Epithelial cell of esophagus (primary cell): ENCODE data around the gene IQCE.
A peak's percentile ranks its signal among the peaks of the same experiment; 100 is the strongest.
"Not testable (repeated sequence)": the region's sequence is repeated elsewhere in the genome, so short reads cannot be mapped to it uniquely, and the experiment has no call there.

Source experiments
- DNase-seq: peaks from one replicate; pipeline ENCODE4 v3.0.0; 2010; ENCODE audit warnings: low read depth
- H3K4me3 ChIP-seq: 2 replicates; pipeline ENCODE4 v1.5.1; 2011; ENCODE audit warnings: mild to moderate bottlenecking, low read length, control low read depth
- TF ChIP-seq, protein P1 (sequence below): IDR thresholded peaks from 2 replicates; pipeline ENCODE4 v1.5.1; 2011; ENCODE audit warnings: low read depth, mild to moderate bottlenecking, low read length, control low read depth, inconsistent platforms; ENCODE audit not compliant: insufficient read depth; ENCODE audit errors: missing control alignments

The IQCE gene

DNA sequence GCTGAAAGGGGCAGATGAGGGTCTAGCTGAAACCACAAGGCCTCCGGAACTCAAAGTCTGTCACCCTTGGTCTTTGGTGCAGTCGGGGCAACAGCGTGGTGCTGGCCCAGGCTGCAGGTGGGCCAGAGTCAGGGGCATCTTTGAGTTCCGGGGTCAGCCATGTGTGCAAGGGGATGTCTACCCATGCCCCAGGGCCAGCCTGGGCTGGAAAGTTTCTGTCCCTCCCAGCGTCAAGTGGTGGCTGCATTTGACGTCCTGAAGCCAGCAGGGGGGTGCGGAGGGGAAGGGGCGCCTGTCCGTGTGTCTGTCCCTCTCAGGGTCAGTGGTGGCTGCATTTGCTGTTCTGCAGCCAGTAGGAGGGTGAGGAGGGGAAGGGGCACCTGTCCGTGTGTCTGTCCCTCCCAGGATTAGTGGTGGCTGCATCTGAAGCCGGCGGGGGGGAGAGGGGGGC is 4.1 kb upstream of the IQCE start:
- TF ChIP-seq, protein P1, sequence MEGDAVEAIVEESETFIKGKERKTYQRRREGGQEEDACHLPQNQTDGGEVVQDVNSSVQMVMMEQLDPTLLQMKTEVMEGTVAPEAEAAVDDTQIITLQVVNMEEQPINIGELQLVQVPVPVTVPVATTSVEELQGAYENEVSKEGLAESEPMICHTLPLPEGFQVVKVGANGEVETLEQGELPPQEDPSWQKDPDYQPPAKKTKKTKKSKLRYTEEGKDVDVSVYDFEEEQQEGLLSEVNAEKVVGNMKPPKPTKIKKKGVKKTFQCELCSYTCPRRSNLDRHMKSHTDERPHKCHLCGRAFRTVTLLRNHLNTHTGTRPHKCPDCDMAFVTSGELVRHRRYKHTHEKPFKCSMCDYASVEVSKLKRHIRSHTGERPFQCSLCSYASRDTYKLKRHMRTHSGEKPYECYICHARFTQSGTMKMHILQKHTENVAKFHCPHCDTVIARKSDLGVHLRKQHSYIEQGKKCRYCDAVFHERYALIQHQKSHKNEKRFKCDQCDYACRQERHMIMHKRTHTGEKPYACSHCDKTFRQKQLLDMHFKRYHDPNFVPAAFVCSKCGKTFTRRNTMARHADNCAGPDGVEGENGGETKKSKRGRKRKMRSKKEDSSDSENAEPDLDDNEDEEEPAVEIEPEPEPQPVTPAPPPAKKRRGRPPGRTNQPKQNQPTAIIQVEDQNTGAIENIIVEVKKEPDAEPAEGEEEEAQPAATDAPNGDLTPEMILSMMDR: no peak
- peak overlapping the region; percentile 73 for H3K4me3 ChIP-seq
- DNase-seq: no peak

DNA sequence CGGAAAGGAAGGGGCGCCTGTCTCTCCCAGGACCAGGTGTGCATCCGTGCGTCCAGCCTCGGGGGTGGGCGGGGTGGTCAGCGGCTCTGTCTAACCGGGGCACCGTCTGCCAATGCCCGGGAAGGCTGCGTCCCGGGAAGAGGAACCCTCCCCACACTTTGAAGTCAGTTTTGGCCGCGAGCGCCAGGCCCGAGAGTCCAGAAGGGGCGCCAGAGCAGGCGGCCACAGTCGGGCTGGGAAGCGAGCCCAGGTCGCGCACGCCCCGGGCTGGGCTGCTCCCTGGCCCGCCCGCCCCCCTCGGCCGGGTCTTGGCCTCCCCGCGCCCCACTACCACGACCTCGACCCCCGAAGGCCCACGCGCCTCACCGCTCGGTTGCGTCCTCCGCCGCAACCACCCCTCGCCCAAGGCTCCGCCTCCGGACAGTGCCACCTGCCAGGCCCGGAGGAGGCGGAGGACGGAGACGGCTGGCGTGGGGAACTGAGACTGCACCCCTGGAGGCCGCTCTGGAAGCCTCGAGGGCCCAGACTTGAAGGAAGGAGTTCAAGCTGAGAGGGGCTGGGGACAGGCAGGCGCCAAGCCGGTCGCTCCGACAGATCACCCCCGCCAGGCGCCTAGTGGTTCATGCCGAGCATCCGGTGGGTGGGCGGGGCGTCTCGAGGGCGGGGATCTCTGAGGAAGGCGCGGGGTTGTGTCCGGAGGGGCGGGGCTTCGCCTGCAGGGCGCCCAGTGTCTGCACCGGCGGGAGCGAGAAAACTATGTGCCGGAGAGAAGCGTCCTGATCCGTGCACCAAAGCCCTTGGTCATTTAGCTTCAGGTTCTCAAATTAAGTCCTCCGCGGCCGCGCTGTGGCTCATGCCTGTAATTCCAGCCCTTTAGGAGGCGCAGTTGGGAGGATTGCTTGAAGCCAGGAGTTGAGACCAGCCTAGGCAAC is 3.4 kb upstream of the IQCE start, which contains the start of gene BRAT1:
Gene BRAT1, minus strand, starts transcription at position 404 of the 932 bp plus-strand sequence. CDS start 1,093 bp downstream, outside the sequence.
- peak within 1 kb of the TSS; percentile 73 for H3K4me3 ChIP-seq
- DNase-seq: peak; percentile 93
- TF ChIP-seq, protein P1: peak; percentile 42

DNA sequence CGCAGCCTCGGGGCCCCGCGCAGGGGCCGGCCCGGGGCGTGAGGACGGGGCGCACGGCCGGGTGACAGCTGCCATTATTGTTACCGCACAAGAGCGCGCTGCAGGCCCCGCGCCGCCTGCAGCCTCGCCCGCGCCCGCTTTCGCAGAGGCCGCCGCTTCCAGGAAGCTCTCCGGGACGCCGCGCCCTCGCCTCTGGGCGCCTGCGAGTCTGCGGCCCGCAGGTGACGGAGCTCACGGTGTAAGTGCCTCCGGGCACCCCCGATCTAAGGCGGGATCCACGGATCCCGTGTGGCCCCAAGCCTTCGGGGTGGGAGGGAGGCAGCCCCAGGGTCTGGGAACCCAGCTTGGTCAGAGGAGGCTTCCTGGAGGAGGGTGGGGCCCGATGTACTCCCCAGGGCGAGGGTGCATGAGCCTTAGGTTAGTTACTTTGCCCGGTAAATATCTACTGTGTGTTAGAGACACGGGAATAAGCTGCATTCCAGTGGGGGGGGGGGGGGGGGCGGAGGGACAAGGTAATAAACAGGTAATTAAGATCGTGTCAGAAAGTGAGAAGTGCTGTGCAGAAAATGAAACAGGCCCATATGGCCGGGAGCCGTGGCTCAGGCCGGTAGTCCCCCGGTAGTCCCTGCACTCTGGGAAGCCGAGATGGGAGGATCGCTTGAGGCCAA is 638 bp downstream of the IQCE start:
- H3K4me3 ChIP-seq: peak overlapping the region; percentile 74
- TF ChIP-seq, protein P1: no peak
- peak; percentile 38 for DNase-seq

DNA sequence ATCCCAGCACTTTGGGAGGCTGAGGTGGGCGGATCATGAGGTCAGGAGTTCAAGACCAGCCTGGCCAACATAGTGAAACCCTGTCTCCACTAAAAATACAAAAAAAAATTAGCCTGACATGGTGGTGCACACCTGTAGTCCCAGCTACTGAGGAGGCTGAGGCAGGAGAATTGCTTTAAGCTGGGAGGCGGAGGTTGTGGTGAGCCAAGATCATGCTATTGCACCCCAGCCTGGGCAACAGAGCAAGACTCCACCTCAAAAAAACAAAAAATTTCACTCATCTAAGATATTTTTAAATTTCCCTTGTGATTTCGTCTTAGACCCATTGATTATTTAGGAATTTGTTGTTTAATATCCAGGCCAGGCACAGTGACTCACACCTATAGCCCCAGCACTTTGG is 5.2 kb downstream of the IQCE start:
- not testable (repeated sequence) for H3K4me3 ChIP-seq

DNA sequence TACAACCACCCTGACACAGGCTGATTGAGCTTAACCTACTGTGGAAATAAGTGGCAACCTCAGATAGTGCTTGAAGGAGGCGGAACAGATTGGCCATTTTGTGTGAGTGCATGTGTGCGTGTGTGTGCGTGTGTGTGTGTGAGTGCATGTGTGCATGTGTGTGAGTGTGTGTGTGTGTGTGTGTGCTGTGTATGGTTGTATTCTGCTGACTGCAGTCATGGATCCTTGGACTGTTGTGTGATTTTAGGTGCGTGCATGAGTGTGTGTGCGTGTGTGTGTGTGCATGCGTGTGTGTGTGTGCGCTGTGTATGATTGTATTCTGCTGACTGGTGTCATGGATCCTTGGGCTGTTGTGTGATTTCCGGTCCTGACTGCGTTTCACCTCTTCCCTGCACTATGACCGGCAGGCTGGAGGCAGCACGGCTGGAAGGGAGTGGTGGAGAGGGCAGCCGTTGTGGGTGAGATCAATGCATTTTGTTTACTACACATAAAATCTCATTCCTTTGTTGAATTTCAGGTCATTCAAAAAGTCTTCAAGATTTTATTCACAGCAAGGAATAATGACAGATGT is 6.3 kb downstream of the IQCE start:
- no peak for DNase-seq
- TF ChIP-seq, protein P1: no peak

More for the DNA sequence above, 5.2 kb downstream of the IQCE start:
- DNase-seq: not testable (repeated sequence)

DNA sequence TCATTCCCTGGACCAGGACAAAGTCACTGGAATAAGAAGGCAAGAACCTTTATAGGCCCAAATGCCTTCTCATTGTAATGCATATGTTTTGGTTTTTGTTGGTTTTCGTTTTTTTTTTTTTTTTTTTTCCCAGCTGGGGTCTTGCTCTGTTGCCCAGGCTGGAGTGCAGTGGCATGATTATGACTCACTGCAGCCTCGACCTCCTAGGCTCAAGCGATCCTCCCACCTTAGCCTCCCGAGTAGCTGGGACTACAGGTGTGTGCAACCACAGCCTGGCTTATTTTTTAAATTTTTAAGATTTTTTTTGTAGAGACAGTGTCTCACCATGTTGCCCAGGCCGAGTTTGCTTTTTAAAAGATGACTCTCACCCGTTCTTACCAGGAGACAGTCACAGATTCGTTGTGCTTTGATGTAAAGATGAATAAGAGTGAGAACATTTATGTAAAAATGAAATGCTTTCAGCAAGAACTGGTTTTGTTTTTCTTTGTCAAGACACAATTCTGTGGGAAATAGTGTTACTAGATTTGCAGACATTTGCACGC is 7.6 kb downstream of the IQCE start:
- no peak overlapping the region for H3K4me3 ChIP-seq
- no peak for DNase-seq
- TF ChIP-seq, protein P1: no peak

More for the DNA sequence above, 6.3 kb downstream of the IQCE start:
- no peak overlapping the region for H3K4me3 ChIP-seq
